IPS DF 4.7 (cell line): ENCODE data around the gene NFIC.

Experiments used
- DNase-seq: peaks from one replicate; pipeline ENCODE4 v3.0.0-alpha.2; 2013; ENCODE audit warnings: low spot score; ENCODE audit errors: extremely low read depth

The NFIC gene

GRCh38 chr19:3491396-3492119 is 125.2 kb downstream of the NFIC start:
- no peak for DNase-seq

GRCh38 chr19:3492131-3492839 is 125.9 kb downstream of the NFIC start:
- DNase-seq = no peak

GRCh38 chr19:3492919-3493318 is 126.5 kb downstream of the NFIC start:
- DNase-seq = no peak

- DNase-seq = no peak
Observed at GRCh38 chr19:3493651-3494050, 127.3 kb downstream of the NFIC start.

- DNase-seq = no peak
Observed at GRCh38 chr19:3494051-3494450, 127.7 kb downstream of the NFIC start.

GRCh38 chr19:3494559-3494958 is 128.2 kb downstream of the NFIC start:
- no peak for DNase-seq

GRCh38 chr19:3496392-3497273 is 130.2 kb downstream of the NFIC start:
- DNase-seq = no peak

- no peak for DNase-seq
Observed at GRCh38 chr19:3497757-3498520, 131.6 kb downstream of the NFIC start.

- DNase-seq = no peak
Observed at GRCh38 chr19:3499738-3500428, 133.5 kb downstream of the NFIC start.

GRCh38 chr19:3500429-3501101 is 134.2 kb downstream of the NFIC start, which contains the start of gene DOHH:
Gene DOHH (minus strand): TSS chr19:3500674. CDS start chr19:3496814, 3,860 bp downstream.
- peak; percentile 94 for DNase-seq

GRCh38 chr19:3501780-3502179 is 135.4 kb downstream of the NFIC start:
- no peak for DNase-seq

- no peak for DNase-seq
Observed at GRCh38 chr19:3503036-3503572, 136.7 kb downstream of the NFIC start.

- DNase-seq = no peak
Observed at GRCh38 chr19:3504735-3505134, 138.4 kb downstream of the NFIC start.

GRCh38 chr19:3505598-3506383 is 139.4 kb downstream of the NFIC start, which contains the start of gene FZR1:
Gene FZR1 (plus strand): TSS chr19:3506311. CDS start chr19:3522990, 16,679 bp downstream.
- DNase-seq = peak; percentile 78

- no peak for DNase-seq
Observed at GRCh38 chr19:3506384-3507340, 140.3 kb downstream of the NFIC start.

GRCh38 chr19:3507371-3508120 is 141.2 kb downstream of the NFIC start:
- no peak for DNase-seq
